Left lung (tissue), 10 donors: ENCODE measurements around the gene ASB2. TPM values are rescaled to one million over a fixed set of nuclear protein-coding genes. Genes with fewer than 3 reads are reported as not detected.

Source experiments
- ATAC-seq: fragments of 200-7000 bp; cut with Tn5 transposase; one replicate; pipeline ENCODE4 v1.9.1; 2020; ENCODE audit warnings: moderate library complexity
- DNase-seq, 4 donors: peaks; one replicate each; pipeline ENCODE4 v3.0.0-alpha.2; 2013 to 2020
- H3K27ac ChIP-seq, 2 donors: fragments of 200-600 bp; sonication (generic) in 1 of 2; one replicate each; pipeline versions ENCODE4 v1.5.0 to v1.8.0; 2020 to 2021
- H3K27me3 ChIP-seq, 2 donors: fragments of 200-600 bp; sonication (generic) in 1 of 2; one replicate each; pipeline versions ENCODE4 v1.5.0 to v1.8.0; 2020 to 2021
- H3K36me3 ChIP-seq, 2 donors: fragments of 200-600 bp; sonication (generic) in 1 of 2; one replicate each; pipeline versions ENCODE4 v1.5.0 to v1.8.0; 2020 to 2021
- H3K4me1 ChIP-seq, 2 donors: fragments of 200-600 bp; one replicate each; pipeline ENCODE4 v1.8.0; 2021
- H3K4me3 ChIP-seq, 2 donors: fragments of 200-600 bp; sonication (generic) in 1 of 2; one replicate each; pipeline versions ENCODE4 v1.5.0 to v1.8.0; 2020 to 2021; ENCODE audit warnings: mild to moderate bottlenecking in 1 of 2
- H3K9me3 ChIP-seq, 2 donors: fragments of 200-600 bp; sonication (generic) in 1 of 2; one replicate each; pipeline versions ENCODE4 v1.5.0 to v1.8.0; 2020 to 2021
- CTCF ChIP-seq, 2 donors: fragments of 200-600 bp; sonication (generic) in 1 of 2; IDR thresholded peaks; one replicate each; pipeline versions ENCODE4 v1.5.0 to v1.8.0; 2021; ENCODE audit warnings: antibody characterized with exemption in 2 of 2
- intact Hi-C, 2 donors: fragments of 100-400 bp; cut with DNase I; formaldehyde crosslinking; loops; one replicate each; pipeline versions ENCODE4 v1.11.2 to v1.14.2; 2022
- polyA plus RNA-seq, 6 donors: library from polyadenylated mRNA; unstranded; fragments of 120-200 nt; gene quantifications; one replicate each; pipeline ENCODE4 v1.2.1, GENCODE V29; 2013; ENCODE audit not compliant: insufficient read length in 6 of 6
- total RNA-seq, 2 donors: library from RNA; stranded (reverse); fragmentation: NEBNext Ultra II Directional; extraction: Animal tissue kit (Norgen Biotek cat#: 25700); gene quantifications; one replicate each; pipeline ENCODE4 v1.2.1, GENCODE V29; 2021
- donor health status: DM: no; HTN: yes; CAD: no.
- donor health status: DM: no; HTN: no; CAD: no.

ASB2 gene
- total and polyA plus RNA-seq, 8 donors: 0.81 to 3.2 (median 1.6) TPM

- Histone ChIP-seq H3K27ac (no peak overlapping the region), H3K36me3 (no peaks in the 10 kb centered on the region), H3K4me3 (no peak overlapping the region), H3K27me3 (peaks cover 0 to 9% of the 10 kb centered on the region in 2 donors), H3K9me3 (no peaks in the 10 kb centered on the region), H3K4me1 (no peaks in the 10 kb centered on the region)
- TF ChIP-seq CTCF (IDR thresholded peaks at IDR 0.05): no peak
- DNase-seq (peak in 1 of 4 donors; percentile 41), ATAC-seq (no peak)
- intact Hi-C loops: no loop called here
Observed at GRCh38 chr14:93915070-93915705, 61.2 kb downstream of the ASB2 start.

GRCh38 chr14:93914278-93914677, 62.1 kb downstream of the ASB2 start:
- no peak overlapping the region for H3K4me3 ChIP-seq
- H3K4me1 ChIP-seq: no peaks in the 10 kb centered on the region
- intact Hi-C loops: no loop called here
- no peaks in the 10 kb centered on the region for H3K36me3 ChIP-seq
- DNase-seq (no peak), ATAC-seq (no peak)
- no peaks in the 10 kb centered on the region for H3K9me3 ChIP-seq
- no peak for TF ChIP-seq CTCF (IDR thresholded peaks at IDR 0.05)
- no peak overlapping the region for H3K27ac ChIP-seq
- H3K27me3 ChIP-seq: peaks cover 0 to 9% of the 10 kb centered on the region in 2 donors

GRCh38 chr14:93912782-93913181, 63.6 kb downstream of the ASB2 start:
- no peak for TF ChIP-seq CTCF (IDR thresholded peaks at IDR 0.05)
- intact Hi-C loops: no loop called here

GRCh38 chr14:93911975-93912615, 64.3 kb downstream of the ASB2 start:
- no peak for ATAC-seq
- no peak for DNase-seq
- TF ChIP-seq CTCF (IDR thresholded peaks at IDR 0.05): no peak
- Histone ChIP-seq H3K36me3 (no peaks in the 10 kb centered on the region), H3K27ac (no peak overlapping the region), H3K4me1 (no peaks in the 10 kb centered on the region), H3K9me3 (no peaks in the 10 kb centered on the region), H3K27me3 (peaks cover 0 to 6% of the 10 kb centered on the region in 2 donors), H3K4me3 (no peak overlapping the region)
- intact Hi-C loops: no loop called here

More at GRCh38 chr14:93912782-93913181, 63.6 kb downstream of the ASB2 start:
- ATAC-seq: no peak
- Histone ChIP-seq H3K27ac (no peak overlapping the region), H3K36me3 (no peaks in the 10 kb centered on the region), H3K27me3 (peaks cover 0 to 9% of the 10 kb centered on the region in 2 donors), H3K4me1 (no peaks in the 10 kb centered on the region), H3K9me3 (no peaks in the 10 kb centered on the region), H3K4me3 (no peak overlapping the region)
- no peak for DNase-seq

- DNase-seq: no peak
- H3K36me3 ChIP-seq: no peaks in the 10 kb centered on the region
- intact Hi-C loops: no loop called here
- peaks cover 0 to 8% of the 10 kb centered on the region in 2 donors for H3K27me3 ChIP-seq
- H3K4me3 ChIP-seq: no peak overlapping the region
- H3K4me1 ChIP-seq: no peaks in the 10 kb centered on the region
- H3K27ac ChIP-seq: no peak overlapping the region
- ATAC-seq: no peak
- TF ChIP-seq CTCF (IDR thresholded peaks at IDR 0.05): no peak
- H3K9me3 ChIP-seq: no peaks in the 10 kb centered on the region
Observed at GRCh38 chr14:93909429-93910128, 66.8 kb downstream of the ASB2 start.
